Measurements from ENCODE around the gene ZNF488. TPM values are rescaled to one million over a fixed set of nuclear protein-coding genes. Genes with fewer than 3 reads are reported as not detected.

The ZNF488 gene
- total RNA-seq, 1 donor from 2014 or later, result 2.9 TPM

GRCh38 chr10:47357131-47357582, 26.9 kb downstream of the ZNF488 start:
- DNase-seq (ENCODE audit: low read depth, low spot score), result no peak
- Mint-ChIP-seq H3K9me3 (no peaks in the 10 kb centered on the region), H3K36me3 (ENCODE audit: low read depth) (no peaks in the 10 kb centered on the region), H3K27ac (ENCODE audit: unreplicated experiment) (no peak overlapping the region), H3K4me1 (no peaks in the 10 kb centered on the region), H3K4me3 (no peak overlapping the region), H3K27me3 (ENCODE audit: low read depth) (no peaks in the 10 kb centered on the region)
- no peak for TF ChIP-seq CTCF (conservative IDR thresholded peaks at IDR 0.05)

GRCh38 chr10:47356708-47357107, 27.4 kb downstream of the ZNF488 start:
- no peaks in the 10 kb centered on the region for H3K36me3 Mint-ChIP-seq (ENCODE audit: low read depth)
- H3K27ac Mint-ChIP-seq (ENCODE audit: unreplicated experiment), result no peak overlapping the region
- DNase-seq (ENCODE audit: low read depth, low spot score), result no peak
- TF ChIP-seq CTCF (conservative IDR thresholded peaks at IDR 0.05), result no peak
- H3K4me3 Mint-ChIP-seq, result no peak overlapping the region
- no peaks in the 10 kb centered on the region for H3K27me3 Mint-ChIP-seq (ENCODE audit: low read depth)
- no peaks in the 10 kb centered on the region for H3K4me1 Mint-ChIP-seq
- H3K9me3 Mint-ChIP-seq, result no peaks in the 10 kb centered on the region

- Mint-ChIP-seq H3K36me3 (ENCODE audit: low read depth) (no peaks in the 10 kb centered on the region), H3K27me3 (ENCODE audit: low read depth) (no peaks in the 10 kb centered on the region), H3K4me3 (no peak overlapping the region), H3K4me1 (no peaks in the 10 kb centered on the region), H3K27ac (ENCODE audit: unreplicated experiment) (no peak overlapping the region), H3K9me3 (no peaks in the 10 kb centered on the region)
- no peak for DNase-seq (ENCODE audit: low read depth, low spot score)
- no peak for TF ChIP-seq CTCF (conservative IDR thresholded peaks at IDR 0.05)
Measured at GRCh38 chr10:47354900-47355299, 29.2 kb downstream of the ZNF488 start.

GRCh38 chr10:47354165-47354564, 29.9 kb downstream of the ZNF488 start:
- Mint-ChIP-seq H3K4me3 (no peak overlapping the region), H3K27me3 (ENCODE audit: low read depth) (no peaks in the 10 kb centered on the region), H3K9me3 (no peaks in the 10 kb centered on the region)

GRCh38 chr10:47353351-47353750, 30.7 kb downstream of the ZNF488 start:
- Mint-ChIP-seq H3K9me3 (no peaks in the 10 kb centered on the region), H3K4me3 (no peak overlapping the region), H3K27me3 (ENCODE audit: low read depth) (no peaks in the 10 kb centered on the region), H3K4me1 (no peaks in the 10 kb centered on the region), H3K27ac (ENCODE audit: unreplicated experiment) (no peak overlapping the region), H3K36me3 (ENCODE audit: low read depth) (no peaks in the 10 kb centered on the region)
- TF ChIP-seq CTCF (conservative IDR thresholded peaks at IDR 0.05), result no peak
- DNase-seq (ENCODE audit: low read depth, low spot score), result no peak

More at GRCh38 chr10:47354165-47354564, 29.9 kb downstream of the ZNF488 start:
- H3K27ac Mint-ChIP-seq (ENCODE audit: unreplicated experiment), result no peak overlapping the region
- H3K36me3 Mint-ChIP-seq (ENCODE audit: low read depth), result no peaks in the 10 kb centered on the region
- TF ChIP-seq CTCF (conservative IDR thresholded peaks at IDR 0.05), result no peak
- no peak for DNase-seq (ENCODE audit: low read depth, low spot score)
- no peaks in the 10 kb centered on the region for H3K4me1 Mint-ChIP-seq
